GM19023 (cell line): ENCODE data around the gene CYRIA.

ENCODE experiments used
- ATAC-seq: cut with Tn5 transposase; IDR thresholded peaks from one replicate; pipeline ENCODE4 v1.9.1; 2021; ENCODE audit warnings: mild to moderate bottlenecking, moderate library complexity; ENCODE audit not compliant: unreplicated experiment

CYRIA gene

DNA sequence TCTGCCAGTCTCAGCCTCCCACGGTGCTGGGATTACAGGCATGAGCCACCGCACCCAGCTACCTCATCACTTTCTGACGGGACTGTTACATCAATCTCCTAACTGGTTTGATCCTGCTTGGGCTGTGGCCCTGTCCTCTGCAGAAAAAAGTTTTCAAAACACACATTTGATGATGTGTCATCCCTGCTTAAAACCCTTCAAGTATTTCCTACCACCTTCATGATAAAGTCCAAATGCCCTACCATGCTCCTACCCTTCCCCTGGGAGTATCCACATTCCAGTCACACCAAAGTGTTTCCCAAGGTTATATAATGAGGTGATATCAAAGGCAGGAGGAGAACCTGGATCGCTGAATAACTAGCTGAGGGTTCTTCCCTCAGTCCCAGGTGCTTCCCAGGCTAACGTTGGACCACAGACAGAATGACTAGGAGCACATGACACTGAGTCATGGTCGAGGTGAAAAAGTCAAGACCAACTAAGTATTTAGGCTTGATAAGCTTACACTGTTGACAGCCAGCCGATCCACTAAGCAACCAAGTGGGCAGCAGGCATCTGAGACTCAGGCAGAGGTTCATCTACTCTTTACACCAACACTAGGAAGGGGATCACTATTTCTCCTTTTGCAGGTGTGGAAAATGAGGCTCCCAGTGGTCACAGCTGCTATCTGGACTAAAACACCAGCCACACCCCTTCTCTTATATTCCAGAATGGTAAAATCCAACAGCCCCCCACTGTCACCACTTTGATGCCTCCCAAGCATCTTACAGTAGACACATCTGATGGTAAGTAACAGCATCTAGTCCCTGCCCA, 31.8 kb downstream of the CYRIA start:
- no peak for ATAC-seq

DNA sequence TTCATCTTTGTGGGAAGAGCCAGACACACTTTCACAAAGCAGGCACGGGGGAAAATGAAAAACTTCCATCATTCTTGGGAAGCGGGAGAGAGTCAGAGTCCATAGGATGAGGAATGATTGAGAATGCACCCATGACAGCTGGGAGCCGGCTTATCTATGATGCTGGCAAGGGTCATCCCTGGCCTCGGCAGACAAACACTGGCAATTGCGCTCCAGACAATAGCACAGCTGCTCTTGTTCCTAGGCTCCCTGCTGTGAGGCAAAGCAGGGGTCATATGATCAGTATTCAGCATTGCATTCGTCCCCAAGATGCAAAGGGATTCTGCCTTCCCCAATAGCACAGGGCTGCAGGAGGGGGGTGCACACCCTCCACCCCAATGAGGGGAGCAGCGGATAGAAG, 33.0 kb downstream of the CYRIA start:
- ATAC-seq: no peak

DNA sequence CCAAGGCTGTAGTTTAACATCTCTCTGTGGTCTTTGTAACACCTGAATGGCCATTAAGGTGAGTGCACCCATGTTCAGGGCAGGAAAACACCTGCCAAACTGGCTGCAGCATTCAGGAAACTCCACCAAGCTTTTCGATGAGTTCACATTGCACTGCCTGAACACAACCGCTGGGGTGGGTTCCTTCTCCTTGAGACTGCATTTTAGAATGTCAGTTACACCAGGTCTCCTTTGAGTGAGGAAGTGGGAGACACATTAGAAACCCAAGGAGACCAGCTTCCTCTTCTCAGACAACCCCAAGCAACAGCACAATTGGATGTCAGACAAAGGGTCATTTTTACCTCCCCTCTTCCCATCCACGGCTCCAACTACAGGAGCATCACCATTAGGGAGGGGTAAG, 35.2 kb downstream of the CYRIA start:
- no peak for ATAC-seq

DNA sequence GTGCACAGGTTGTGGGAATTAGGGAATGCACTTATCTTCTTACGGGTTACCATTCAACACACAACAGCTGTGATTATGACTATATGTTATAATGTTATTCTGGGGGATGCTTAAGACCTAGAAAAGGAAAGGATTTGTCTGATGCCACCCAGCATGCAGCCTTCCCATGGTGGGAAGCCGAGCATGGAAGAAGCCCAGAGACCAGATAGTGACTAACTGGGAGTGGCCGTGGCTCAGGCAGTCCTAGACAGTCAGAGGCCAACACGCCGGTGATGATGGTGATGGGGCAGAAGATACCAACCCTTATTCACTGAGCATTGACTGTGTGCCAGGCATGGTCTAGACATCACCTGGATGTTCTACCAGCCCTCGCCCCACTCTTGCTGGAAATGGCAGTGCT, 35.9 kb downstream of the CYRIA start:
- no peak for ATAC-seq

DNA sequence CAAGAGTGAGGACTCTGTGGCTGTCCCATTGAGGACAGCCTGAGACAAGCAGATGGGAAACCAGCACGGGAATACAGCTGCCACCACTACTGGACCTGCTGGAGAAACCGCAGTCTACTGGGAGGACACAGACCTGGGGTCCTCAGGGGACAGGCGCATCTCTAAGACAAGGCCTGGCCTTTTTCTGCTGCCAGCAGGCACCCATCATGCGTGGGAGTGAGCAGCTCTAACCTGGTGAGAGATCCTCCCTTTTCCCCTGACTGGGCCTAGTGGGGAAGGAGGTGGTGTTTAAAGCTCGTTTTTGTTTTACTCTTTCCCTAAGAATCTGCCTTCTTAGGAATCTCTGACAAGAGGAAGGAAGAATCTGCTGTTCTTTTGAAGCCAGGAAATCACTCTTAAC, 36.6 kb downstream of the CYRIA start:
- no peak for ATAC-seq

DNA sequence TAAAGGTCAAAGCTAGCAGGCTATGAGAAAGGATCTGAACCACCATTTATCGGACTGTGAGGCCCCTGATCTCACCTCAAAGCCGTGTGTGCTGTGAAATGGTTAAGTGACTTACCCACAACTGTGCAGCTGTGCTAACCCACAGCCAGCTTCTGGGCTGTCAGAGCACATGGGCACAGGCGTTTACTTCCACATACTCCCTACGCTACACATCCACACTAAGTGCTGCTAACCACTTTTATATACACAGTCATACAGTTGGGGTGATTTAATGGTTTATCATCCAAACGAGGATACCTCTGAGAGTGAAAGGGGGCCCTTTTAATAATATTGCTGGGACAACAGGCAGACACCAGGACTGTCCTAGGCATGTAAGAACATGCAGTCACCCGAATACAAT, 37.3 kb downstream of the CYRIA start:
- ATAC-seq: no peak

DNA sequence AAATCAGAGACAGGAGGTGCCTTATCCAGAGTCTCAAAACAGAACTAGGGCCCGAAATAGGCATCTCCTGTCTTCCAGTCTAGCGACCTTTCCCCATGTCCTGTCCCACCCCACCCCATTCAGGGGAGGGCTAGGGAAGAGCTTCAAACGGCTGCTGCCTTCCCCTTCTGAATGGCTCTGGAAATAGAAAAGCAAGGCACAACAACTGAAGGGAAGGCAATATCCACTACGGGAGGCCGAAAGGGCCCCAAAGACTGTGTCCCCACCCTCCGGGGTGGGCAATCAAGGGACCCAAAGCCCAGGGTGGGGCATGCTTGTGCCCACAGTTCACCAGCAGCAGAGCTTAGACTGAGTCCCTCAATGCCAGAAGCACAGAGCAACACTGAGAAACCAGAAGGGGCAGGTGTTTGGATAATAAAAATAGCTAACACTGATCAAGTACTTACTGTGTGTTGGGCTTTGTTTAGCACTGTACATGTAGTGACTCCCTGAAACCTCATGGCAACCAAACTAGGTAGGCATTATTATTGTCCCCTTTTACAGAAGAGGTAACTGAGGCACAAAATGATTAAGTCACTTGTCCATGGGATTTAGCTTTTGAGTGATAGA, 38.5 kb downstream of the CYRIA start:
- no peak for ATAC-seq

DNA sequence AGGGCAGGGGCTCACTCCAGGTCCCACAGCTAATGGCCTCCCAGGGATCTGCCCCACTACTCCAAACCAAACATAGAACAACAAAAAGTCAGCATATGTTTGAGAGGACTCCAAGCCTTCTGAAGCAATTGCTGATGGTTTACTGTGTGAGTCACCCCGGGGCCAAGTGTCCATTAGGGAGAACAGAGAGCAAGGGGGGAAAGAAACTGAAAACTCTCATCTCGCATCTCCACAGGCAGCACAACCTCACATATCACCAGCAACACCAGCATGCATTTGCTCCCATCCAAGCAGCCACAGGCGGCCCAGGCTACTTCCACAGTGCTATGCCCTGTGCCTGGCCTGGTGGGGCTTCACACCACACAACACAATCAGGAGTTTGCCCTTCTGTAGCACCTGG, 39.1 kb downstream of the CYRIA start:
- no peak for ATAC-seq

DNA sequence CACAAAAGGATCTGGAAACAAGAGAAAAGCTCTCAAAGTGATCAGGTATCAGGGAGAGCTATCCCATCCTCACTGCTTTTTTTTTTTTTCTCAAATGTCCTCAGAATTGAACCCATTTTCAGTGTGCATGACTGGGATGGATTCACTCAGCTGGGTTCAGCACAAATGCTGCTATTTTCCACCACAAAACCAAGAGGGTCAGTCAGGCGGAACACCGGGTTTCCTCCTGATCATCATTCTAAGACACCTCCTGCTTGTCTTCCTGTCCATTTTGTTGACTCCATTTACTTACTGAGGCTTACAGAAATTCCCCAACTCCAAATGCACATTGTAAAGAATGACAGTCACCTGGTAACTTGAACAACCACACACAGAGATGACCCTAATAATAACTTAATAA, 39.9 kb downstream of the CYRIA start:
- no peak for ATAC-seq

DNA sequence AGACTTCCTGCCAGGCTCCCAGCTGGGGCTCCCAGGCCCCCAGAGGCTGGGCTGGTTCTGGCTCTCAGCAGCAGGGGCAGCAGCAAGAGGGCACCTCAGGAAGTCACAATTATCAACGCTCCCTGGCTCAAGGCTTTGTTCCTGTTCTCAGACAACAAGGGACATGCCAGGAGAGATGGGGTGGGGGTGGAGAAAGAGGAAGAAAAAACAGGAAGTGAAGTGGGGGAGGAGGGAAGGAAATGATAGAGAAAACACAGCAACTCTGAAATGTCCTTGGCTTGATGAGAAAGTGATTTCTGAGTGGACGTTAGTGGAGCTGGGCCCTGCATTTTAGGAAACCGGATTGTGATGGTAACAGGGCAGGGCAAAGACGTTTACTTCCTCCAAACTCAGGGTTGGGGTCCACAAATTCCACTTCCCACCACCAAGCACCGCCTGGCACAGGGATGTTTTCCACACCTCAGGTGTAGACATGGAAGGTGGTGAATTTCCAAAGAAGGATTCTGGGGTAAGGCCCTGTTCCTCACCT, 40.4 kb downstream of the CYRIA start:
- ATAC-seq: no peak

DNA sequence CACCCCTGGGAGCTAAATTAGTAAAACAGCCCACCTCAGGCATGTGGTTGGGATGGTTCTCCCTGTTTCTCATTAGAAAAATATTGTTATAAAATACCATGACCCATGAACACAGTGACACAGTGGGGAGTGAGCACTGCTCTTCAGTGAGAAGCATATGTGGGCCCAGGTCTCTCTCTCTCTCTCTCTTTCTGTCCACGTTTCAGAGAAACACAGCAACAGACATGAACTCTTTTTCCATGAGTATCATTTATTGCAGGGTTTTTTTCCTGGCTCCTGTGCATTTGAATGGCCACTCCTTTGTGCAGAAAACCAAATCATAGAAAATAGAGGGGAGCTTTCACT, 41.2 kb downstream of the CYRIA start:
- no peak for ATAC-seq

DNA sequence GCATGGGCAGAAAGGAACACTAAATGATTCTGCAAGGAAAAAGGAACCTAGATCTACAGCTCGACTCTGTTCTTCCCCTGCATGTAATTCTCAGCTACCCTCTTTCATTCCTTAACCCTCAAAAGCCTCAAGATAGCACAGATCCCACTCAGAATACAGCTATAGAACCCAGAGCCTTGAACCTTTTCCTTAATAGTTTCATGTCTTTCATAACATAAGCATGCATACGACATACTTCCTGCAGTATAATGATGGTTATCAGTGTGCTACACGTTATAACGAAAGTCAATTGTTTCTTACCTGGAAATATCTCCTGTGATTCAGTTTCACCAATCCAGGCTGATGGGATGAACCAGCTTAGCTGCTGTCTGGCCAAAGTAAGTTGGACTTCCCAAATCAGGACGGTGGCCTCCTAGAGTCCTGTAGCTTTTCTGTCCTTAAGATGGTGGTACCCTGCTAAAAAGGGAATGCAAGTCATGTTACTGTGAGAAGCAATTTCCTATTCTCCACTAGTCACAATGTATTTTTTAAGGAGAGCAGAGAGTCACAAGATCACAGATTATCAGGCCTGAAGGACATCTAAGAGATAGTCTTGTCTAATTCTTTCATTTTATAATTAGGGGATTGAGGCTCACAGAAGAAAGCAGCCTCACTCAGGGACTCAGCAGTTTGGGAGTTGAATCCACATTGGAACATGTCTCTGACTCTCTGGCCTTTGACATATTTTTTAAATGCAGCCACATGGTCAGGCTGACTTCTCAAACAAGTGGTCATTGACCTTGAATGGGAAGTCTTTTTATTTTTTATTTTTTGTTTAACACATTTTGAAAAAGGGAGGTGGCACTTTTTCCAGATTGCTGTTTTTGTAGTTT, 41.8 kb downstream of the CYRIA start:
- no peak for ATAC-seq

DNA sequence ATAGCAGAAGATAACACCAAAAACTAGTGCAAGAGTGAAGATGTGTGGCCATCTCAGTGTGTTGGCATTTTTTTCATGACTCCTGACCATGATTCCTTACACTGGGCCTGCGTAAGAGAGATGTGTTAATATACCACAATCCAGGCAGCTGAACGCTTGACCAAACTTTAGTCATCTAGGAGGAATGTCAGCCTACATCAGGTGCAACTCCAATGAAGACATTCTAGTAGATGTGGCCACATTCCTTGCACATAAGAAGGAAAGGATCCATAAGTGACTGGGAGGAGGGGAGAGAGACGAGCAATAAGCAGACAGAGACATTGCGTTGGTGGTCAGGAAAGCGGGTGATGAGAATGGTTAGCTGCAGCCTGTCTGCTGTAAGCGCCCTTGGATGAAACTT, 42.6 kb downstream of the CYRIA start:
- no peak for ATAC-seq

DNA sequence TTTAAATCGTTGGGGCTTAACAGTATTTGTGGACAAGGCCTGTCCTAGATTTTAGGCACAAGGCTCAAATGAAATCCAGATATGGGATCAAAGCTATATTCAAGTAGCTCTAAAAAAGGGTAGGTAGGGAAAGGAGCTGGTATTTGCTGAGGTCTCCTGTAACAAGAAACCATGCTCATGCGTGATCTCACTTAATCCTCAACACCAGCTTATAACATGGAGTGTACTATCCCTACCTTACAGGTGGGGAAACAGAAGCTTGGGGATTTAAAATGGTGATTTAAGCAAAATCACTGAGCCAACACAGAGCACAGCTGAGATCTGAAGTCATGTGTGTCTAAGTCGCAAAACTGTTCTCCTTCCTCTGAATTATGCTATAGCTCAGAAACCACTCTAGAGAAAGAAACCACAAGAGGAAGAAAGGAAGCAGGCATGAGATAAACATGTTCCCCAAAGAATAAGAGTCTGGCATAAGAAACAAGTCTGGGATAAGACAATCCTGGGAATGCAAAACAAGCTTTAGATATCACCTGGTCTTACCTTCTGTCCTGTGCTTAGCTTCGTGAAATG, 43.1 kb downstream of the CYRIA start:
- ATAC-seq: no peak

DNA sequence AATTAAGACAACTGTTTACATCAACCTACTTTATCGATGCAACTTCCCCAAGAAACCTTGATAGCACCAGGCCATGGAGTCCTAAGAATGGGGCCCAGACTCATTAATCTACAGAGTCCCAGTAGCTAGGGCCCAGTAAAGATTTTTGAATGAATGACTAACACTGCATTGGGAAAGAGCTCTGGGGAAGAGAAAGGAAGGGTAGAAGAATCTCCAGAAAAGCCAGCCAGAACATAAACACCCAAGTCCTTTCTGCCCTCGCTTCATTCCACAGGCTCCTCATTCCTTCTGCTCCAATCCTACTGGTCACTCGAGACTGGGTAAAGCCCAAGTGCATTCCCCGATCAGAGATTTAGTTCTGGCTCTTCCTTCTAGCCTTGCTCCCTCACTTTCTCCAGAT, 44.3 kb downstream of the CYRIA start:
- ATAC-seq: no peak

DNA sequence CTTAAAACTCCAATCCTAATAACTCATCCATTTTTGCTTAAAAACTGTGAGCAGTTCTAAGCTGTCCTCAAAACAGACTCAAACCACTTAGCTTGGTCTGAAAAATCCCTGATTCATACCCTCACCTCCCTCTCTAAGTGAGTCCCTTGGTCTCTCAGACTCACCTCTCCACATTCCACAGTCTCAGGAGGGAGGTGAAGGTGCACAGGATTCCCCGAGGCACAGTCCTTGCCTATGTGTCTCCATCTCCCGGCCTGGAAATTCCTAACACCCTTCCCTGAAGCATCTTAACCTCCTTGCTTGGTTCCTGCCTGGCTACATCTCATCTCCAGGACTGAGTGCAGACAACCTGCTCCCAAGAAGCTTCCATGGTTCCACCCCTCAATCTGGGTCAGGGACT, 45.0 kb downstream of the CYRIA start:
- no peak for ATAC-seq

DNA sequence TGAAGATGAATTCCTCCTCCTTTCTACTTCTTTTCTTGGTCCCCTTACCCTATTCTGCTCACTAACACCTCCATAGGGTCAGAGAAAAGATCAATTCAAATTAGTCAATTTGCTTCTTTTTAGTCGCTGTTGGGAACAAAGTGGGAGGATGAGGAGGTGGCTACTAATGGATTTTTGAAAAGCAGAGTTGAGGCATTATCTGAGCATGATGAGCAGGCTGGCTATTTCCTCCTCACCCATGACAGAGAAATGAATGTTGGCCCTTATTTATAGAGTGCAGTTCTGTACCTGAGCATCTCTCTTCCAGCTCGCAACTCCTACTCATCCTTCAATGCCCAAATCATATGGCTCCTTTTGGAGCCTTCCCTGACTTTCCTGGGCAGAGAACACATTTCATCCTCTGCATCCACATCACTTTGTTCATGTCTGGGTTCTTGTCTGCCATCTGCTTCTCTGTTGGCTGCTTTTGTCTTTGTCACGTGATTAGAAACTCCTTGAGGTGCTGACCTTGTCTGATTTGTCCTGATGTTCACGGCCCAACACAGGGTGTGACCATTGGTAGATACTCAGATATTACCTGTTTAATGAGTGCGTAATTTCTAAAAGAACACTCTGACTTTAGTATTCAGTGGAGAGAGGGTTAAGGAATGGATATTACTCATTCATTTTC, 45.9 kb downstream of the CYRIA start:
- no peak for ATAC-seq

DNA sequence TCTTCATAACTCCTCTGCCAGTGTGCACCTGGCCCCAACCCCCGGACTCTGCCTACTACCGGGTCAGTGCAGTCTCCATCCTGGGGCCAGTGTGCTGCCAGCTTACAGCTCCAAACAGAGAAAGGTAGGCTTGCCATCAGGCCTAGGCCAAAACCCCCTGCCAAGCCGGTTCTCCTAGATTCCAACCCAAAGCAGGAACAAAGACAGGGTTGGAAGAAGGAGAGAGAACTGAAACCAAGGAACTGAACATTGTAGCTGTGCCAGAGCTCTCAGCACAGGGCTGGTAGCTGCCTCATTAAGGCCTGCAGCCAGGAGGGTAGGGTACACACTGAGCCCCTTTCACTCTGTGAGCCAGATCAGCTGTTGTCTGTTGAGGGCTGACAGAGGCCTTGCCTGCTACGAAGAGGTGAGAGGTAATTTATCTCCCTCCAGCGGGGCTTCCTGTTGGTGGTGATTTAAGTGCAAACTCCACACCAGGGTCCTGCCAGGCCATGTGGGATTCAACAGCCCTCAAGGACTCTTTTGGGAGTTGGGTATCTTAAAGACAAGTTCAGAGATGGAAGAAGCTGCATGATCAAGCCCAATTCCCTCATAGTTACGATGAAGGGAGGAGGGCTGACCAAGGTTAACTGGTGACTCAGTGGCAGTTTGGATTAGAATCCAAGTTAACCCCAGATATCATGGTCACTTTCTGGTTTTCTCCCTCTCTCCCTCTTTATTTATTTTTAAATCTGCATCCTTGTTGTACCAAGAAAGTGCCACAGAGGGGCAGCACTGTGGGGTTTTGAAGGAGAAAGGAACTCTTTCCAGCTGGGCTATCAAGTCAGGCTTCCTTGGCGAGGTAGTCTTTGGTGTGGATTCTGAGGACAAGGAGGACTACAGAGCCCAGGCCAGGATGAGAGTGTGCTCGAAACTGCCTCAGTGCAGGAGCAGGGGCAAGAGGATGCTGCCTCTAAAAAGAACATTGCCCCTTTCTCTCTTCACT, 48.1 kb downstream of the CYRIA start:
- no peak for ATAC-seq
